Ovary (tissue), 9 donors: Measurements from ENCODE around the gene ANKS1B. TPM values are rescaled to one million over a fixed set of nuclear protein-coding genes. Genes with fewer than 3 reads are reported as not detected.

ENCODE experiments used
- DNase-seq, 5 donors: peaks; one replicate each; pipeline ENCODE4 v3.0.0-alpha.2; 2019 to 2020
- H3K27ac ChIP-seq, 2 donors: fragments of 200-600 bp; one replicate each; pipeline versions ENCODE4 v1.5.1 to v1.8.0; 2019 to 2022
- H3K27me3 ChIP-seq: fragments of 200-600 bp; one replicate; pipeline ENCODE4 v1.8.0; 2022
- H3K36me3 ChIP-seq: fragments of 200-600 bp; sonication (generic); one replicate; pipeline ENCODE4 v1.5.1; 2019
- H3K4me1 ChIP-seq: one replicate; pipeline ENCODE4 v1.8.1; 2013; ENCODE audit warnings: mild to moderate bottlenecking, moderate library complexity; ENCODE audit not compliant: insufficient read depth
- H3K4me3 ChIP-seq: fragments of 200-600 bp; sonication (generic); one replicate; pipeline ENCODE4 v1.5.1; 2017
- H3K9me3 ChIP-seq, 2 donors: fragments of 200-600 bp in 1 of 2; sonication (generic) in 1 of 2; one replicate each; pipeline versions ENCODE4 v1.5.1 to v1.8.1; 2013 to 2019; ENCODE audit warnings: mild to moderate bottlenecking in 1 of 2, moderate library complexity in 1 of 2
- CTCF ChIP-seq, 3 donors: fragments of 450-650 bp in 2 of 3; fragments of 200-600 bp in 1 of 3; IDR thresholded peaks; one replicate each; pipeline versions ENCODE4 v1.5.1 to v1.8.0; 2016 to 2022; ENCODE audit warnings: antibody characterized with exemption in 3 of 3, mild to moderate bottlenecking in 1 of 3
- EP300 ChIP-seq: sonication (generic); formaldehyde crosslinking; IDR thresholded peaks from one replicate; pipeline ENCODE4 v1.6.1; 2017; ENCODE audit warnings: antibody characterized with exemption
- POLR2A ChIP-seq: fragments of 450-650 bp; IDR thresholded peaks from one replicate; pipeline ENCODE4 v1.6.1; 2017; ENCODE audit warnings: antibody characterized with exemption, mild to moderate bottlenecking, moderate library complexity
- WGBS, 3 donors: extraction: QIAGEN DNeasy Blood & Tissue Kit in 1 of 3; methylation state at CpG; one replicate each; pipeline versions ENCODE4 v1.1.5 to v1.1.7; 2013 to 2017; 5-methylcytosine and 5-hydroxymethylcytosine counted together
- intact Hi-C, 4 donors: fragments of 100-400 bp; cut with DNase I; formaldehyde crosslinking; loops; one replicate each; pipeline versions ENCODE4 v1.11.0 to v1.15.1; 2022 to 2023
- polyA plus RNA-seq, 2 donors: library from polyadenylated mRNA; stranded (reverse); fragments of 200-250 nt in 1 of 2; fragments of 350-450 nt in 1 of 2; fragmentation: Illumina TruSeq in 1 of 2; extraction: RNeasy Lipid Tissue Mini Kit (QIAGEN cat#74804) in 1 of 2; gene quantifications; one replicate each; pipeline ENCODE4 v1.2.3, GENCODE V29; 2013 to 2014
- total RNA-seq, 7 donors: library from RNA; depleted of rRNA in 2 of 7; stranded (reverse); fragments of >200 nt in 2 of 7; fragmentation: NEBNext Ultra II Directional in 3 of 7; extraction: Animal tissue kit (Norgen Biotek cat#: 25700) in 3 of 7; gene quantifications; one replicate each; pipeline versions ENCODE4 v1.1.0 to v1.2.4, GENCODE V29; 2016 to 2023
- donor health status: DM: no; HTN: no; CAD: no; lungs with moderate emphysema.
- donor health status: DM: no; HTN: no; CAD: no.
- donor health status: Bipolar disorder and iron deficiency.
- donor health status: DM: yes; HTN: yes; CAD: no.
- donor health status: DM: no; HTN: no; CAD: no.
- donor health status: DM: yes; HTN: yes; CAD: no.

ANKS1B gene
- total and polyA plus RNA-seq, 9 donors = 0.80 to 34.9 (median 7.7) TPM

- no peaks in the 10 kb centered on the region for H3K36me3 ChIP-seq
- 15 to 21% (median 15%) methylated on average over 6 of the region's 6 CpGs for WGBS, 3 donors
- TF ChIP-seq CTCF (IDR thresholded peaks at IDR 0.05) (peak; percentile 59 to 65 (median 62)), POLR2A (no peak)
- intact Hi-C loops = loop anchor here in 2 of 4 donors (10.0 kb wide), 3 partner anchors 274 to 434 kb away; no protein-coding TSS in a partner anchor
- no peak overlapping the region for H3K27ac ChIP-seq
- H3K4me1 ChIP-seq = no peaks in the 10 kb centered on the region
- no peaks in the 10 kb centered on the region for H3K9me3 ChIP-seq
- DNase-seq = no peak
- H3K27me3 ChIP-seq = no peaks in the 10 kb centered on the region
- H3K4me3 ChIP-seq = no peak overlapping the region
These were observed 985.9 kb downstream of the ANKS1B start for GRCh38 chr12:98998697-98999299.

- no peak for DNase-seq
- Histone ChIP-seq H3K9me3 (no peaks in the 10 kb centered on the region), H3K27ac (no peak overlapping the region), H3K4me3 (no peak overlapping the region), H3K27me3 (no peaks in the 10 kb centered on the region), H3K36me3 (no peaks in the 10 kb centered on the region), H3K4me1 (no peaks in the 10 kb centered on the region)
- TF ChIP-seq POLR2A (no peak), EP300 (no peak), CTCF (IDR thresholded peaks at IDR 0.05) (no peak)
- WGBS, 3 donors = 56 to 78% (median 65%) methylated on average over 1 of the region's 1 CpG
- intact Hi-C loops = loop anchor here in 2 of 4 donors (10.0 kb wide), 3 partner anchors 273 to 433 kb away; no protein-coding TSS in a partner anchor
These were observed 986.8 kb downstream of the ANKS1B start for GRCh38 chr12:98997899-98998298.

GRCh38 chr12:98990648-98991047, 994.1 kb downstream of the ANKS1B start:
- H3K4me1 ChIP-seq = no peaks in the 10 kb centered on the region
- no peaks in the 10 kb centered on the region for H3K9me3 ChIP-seq
- WGBS, 3 donors = 86 to 93% (median 88%) methylated on average over 3 of the region's 3 CpGs
- TF ChIP-seq EP300 (no peak), POLR2A (no peak), CTCF (IDR thresholded peaks at IDR 0.05) (no peak)
- intact Hi-C loops = loop anchor here in 2 of 4 donors (10.0 kb wide), 3 partner anchors 266 to 426 kb away; no protein-coding TSS in a partner anchor
- no peak overlapping the region for H3K4me3 ChIP-seq
- no peaks in the 10 kb centered on the region for H3K27me3 ChIP-seq
- H3K36me3 ChIP-seq = no peaks in the 10 kb centered on the region
- DNase-seq = no peak
- H3K27ac ChIP-seq = no peak overlapping the region

- intact Hi-C loops = no loop called here
- no peaks in the 10 kb centered on the region for H3K4me1 ChIP-seq
- no peaks in the 10 kb centered on the region for H3K9me3 ChIP-seq
- 67 to 86% (median 75%) methylated on average over 2 of the region's 2 CpGs for WGBS, 3 donors
- no peak for DNase-seq
- no peak overlapping the region for H3K4me3 ChIP-seq
- TF ChIP-seq CTCF (IDR thresholded peaks at IDR 0.05) (no peak), EP300 (no peak), POLR2A (no peak)
- H3K27me3 ChIP-seq = no peaks in the 10 kb centered on the region
- no peak overlapping the region for H3K27ac ChIP-seq
- no peaks in the 10 kb centered on the region for H3K36me3 ChIP-seq
These were observed 999.6 kb downstream of the ANKS1B start for GRCh38 chr12:98985156-98985555.
